Measurements from ENCODE around the gene NTN4.

The NTN4 gene

DNA sequence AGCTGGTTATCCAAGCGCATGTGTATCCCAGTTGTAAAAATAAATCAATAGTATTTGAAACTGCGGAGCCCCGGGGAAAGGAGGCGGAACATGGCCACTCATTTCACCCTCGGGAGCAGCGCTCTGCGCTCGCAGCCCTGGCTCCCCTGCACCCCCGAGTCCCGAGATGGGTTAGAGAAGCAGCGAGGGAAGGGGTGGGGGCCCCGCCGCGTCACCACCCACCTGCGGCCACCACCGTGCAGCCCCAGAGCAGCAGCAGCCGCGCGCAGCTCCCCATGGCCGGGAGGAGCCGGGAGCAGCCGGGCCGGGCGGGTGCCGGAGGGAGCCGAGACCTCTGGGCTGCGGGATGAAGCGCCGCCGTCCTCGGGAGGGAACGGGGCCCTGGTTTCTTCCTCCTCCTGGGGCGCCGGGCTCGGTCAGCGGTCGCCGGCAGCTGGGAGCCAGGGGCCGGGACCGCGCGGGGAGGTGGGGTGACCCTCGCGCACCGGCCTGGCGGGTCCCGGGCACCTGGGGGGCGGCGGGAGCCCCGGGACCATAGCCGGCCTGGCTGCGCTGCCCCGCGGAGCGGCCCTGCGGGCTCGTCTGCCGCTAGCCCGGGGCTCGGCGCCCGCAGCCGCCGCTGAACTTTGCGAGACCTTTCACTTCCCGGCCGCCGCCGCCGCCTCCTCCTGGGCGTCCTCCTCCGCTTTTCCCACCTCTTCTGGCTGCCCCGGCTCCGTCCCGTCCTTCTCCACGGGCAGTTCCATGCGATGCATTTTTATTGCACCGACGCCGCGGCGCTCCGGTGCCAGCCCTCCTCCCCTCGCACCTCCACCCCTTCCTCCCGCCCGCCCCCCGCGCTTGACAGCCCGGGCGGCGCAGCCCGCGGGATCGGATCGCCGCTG, at the start of gene NTN4:
Gene NTN4, minus strand, starts transcription at position 732 of the 884 bp plus-strand sequence. Its CDS starts 455 bp downstream, at position 277.
- H3K4me3 ChIP-seq (ENCODE audit: low read length): peak within 1 kb of the TSS; percentile 63
- TF ChIP-seq, protein P1, sequence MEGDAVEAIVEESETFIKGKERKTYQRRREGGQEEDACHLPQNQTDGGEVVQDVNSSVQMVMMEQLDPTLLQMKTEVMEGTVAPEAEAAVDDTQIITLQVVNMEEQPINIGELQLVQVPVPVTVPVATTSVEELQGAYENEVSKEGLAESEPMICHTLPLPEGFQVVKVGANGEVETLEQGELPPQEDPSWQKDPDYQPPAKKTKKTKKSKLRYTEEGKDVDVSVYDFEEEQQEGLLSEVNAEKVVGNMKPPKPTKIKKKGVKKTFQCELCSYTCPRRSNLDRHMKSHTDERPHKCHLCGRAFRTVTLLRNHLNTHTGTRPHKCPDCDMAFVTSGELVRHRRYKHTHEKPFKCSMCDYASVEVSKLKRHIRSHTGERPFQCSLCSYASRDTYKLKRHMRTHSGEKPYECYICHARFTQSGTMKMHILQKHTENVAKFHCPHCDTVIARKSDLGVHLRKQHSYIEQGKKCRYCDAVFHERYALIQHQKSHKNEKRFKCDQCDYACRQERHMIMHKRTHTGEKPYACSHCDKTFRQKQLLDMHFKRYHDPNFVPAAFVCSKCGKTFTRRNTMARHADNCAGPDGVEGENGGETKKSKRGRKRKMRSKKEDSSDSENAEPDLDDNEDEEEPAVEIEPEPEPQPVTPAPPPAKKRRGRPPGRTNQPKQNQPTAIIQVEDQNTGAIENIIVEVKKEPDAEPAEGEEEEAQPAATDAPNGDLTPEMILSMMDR (IDR thresholded peaks at IDR 0.05; ENCODE audit: insufficient read depth, low read depth, low read length, missing control alignments): no peak
- peak; percentile 50 for DNase-seq (ENCODE audit: low read depth)

DNA sequence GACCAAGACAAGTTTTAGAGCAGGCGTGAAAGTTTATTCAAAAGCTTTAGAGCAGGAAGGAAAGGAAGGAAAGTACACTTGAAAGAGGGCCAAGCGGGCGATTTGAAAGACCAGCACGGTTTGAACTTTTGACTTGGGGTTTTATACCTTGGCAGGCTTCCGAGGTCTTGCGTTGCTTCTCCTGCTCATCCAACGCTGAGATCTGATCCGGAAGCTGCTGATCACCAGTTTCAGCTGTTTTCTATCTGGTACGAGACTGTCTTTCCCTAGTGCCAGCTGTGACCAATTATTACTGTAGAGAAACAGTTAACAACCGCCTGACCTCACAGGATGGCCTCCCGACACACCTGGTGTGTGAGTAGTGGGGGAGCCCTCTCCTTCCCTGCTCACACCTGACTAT, 47.6 kb upstream of the NTN4 start:
- no peak overlapping the region for H3K4me3 ChIP-seq (ENCODE audit: low read length)
- TF ChIP-seq, protein P1 (IDR thresholded peaks at IDR 0.05; ENCODE audit: insufficient read depth, low read depth, low read length, missing control alignments): no peak
- DNase-seq (ENCODE audit: low read depth): peak; percentile 10

DNA sequence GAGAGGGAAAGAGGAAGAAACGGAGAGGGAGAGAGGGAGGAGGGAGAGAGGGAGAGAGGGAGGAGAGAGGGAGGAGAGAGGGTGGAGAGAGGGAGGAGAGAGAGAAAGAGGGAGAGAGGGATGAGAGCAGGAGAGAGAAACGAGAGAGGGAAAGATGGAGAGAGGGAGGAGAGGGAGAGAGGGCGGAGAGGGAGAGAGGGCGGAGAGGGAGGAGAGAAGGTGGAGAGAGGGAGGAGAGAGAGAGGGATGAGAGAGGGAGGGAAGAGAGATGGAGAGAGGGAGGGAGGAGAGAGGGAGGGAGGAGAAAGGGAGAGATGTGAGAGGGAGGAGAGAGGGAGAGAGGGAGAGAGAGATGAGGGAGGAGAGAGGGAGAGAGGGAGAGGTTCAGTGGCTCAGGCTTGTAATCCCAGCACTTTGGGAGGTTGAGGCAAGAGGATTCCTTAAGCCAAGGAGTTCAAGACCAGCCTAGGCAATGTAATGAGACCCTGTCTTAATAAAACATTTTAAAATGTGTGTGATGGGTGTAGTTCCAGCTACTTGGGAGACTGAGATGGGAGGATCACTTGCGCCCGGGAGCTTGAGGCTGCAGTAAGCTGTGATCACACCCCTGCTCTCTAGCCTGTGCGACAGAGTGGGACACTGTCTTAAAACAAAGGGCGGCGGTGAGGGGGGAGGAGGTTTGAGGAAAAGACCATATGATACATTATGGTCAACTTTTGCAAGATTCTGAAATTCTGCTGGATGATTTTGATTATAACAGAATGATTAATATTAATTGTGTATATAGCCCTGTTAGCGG, 46.9 kb upstream of the NTN4 start:
- TF ChIP-seq, protein P1 (IDR thresholded peaks at IDR 0.05; ENCODE audit: insufficient read depth, low read depth, low read length, missing control alignments): no peak
- H3K4me3 ChIP-seq (ENCODE audit: low read length): no peak overlapping the region
- no peak for DNase-seq (ENCODE audit: low read depth)

DNA sequence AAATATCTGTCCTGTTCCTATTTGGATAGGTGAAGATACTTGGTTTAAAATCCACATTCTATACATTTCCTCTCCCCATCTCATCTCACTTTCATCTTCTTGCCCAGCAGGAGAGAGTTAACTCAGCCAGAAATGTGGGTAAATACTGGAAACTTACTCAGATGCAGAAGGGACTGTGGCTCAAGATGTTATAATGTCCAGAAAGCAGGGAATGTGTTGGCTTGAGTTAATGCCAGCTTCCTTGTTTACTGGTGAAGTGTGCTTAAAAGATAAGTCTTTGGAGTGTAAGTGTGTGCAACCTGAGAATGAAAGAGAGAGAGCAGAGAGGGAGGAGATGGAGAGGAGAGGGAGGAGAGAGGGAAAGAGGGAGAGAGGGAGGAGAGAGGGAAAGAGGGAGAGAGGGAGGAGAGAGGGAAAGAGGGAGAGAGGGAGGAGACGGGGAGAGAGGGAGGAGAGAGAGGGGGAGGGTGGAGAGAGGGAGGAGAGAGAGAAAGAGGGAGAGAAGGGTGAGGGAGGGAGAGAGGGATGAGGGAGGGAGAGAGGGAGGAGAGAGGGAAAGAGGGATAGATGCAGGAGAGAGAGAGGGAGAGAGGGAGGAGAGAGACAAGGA, 46.2 kb upstream of the NTN4 start:
- DNase-seq (ENCODE audit: low read depth): no peak
- H3K4me3 ChIP-seq (ENCODE audit: low read length): no peak overlapping the region
- TF ChIP-seq, protein P1 (IDR thresholded peaks at IDR 0.05; ENCODE audit: insufficient read depth, low read depth, low read length, missing control alignments): no peak

DNA sequence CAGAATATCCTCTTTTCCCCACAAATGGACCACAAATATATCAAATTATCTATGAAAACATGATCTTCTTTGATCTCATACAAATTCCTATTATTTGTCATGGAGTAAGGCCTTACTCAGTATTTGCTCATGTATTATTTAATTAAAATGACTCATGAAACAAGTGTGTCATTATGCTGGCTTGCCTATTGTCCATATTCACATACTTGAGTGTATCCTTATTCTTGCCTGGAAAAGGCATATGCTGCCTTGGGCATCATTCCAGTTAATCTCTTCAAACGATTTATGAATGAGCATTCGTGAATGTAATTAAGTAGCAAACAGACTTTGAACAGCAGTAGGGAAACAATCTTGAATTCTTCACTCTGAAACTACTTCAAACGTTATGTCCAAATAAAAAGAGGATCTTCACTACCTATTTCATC, 45.6 kb upstream of the NTN4 start:
- TF ChIP-seq, protein P1 (IDR thresholded peaks at IDR 0.05; ENCODE audit: insufficient read depth, low read depth, low read length, missing control alignments): no peak
- DNase-seq (ENCODE audit: low read depth): peak; percentile 88
- H3K4me3 ChIP-seq (ENCODE audit: low read length): no peak overlapping the region

DNA sequence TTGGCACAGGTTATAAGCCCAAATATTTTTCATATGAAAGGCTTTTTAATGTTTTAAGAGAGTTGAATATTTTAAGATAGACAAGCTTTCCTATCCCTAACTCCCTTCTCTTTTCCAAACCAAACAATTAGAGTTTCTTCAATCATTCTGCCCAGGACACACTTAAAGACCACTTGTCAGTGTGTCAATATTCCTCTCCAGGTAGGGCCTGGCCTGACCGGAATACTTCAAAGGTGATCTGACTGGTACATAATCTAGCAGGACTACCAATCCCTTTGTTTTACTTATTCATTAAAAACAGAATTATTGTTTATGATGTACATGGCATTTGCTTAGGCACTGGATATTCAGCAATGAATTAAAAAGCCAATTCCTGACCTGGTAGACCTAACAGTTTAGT, 44.0 kb upstream of the NTN4 start:
- DNase-seq (ENCODE audit: low read depth): no peak
- no peak overlapping the region for H3K4me3 ChIP-seq (ENCODE audit: low read length)
- TF ChIP-seq, protein P1 (IDR thresholded peaks at IDR 0.05; ENCODE audit: insufficient read depth, low read depth, low read length, missing control alignments): no peak

Data from epithelial cell of esophagus (primary cell).